Endodermal cell (in vitro differentiated cells): ENCODE measurements around the gene CC2D1A. TPM values are rescaled to one million over a fixed set of nuclear protein-coding genes. Genes with fewer than 3 reads are reported as not detected.

Source experiments
- DNase-seq: peaks from one replicate; pipeline ENCODE4 v3.0.0-alpha.2; 2017
- H3K27ac ChIP-seq: 2 replicates; pipeline ENCODE4 v1.5.1; 2013; ENCODE audit warnings: mild to moderate bottlenecking, low read depth, low read length, moderate library complexity
- H3K27me3 ChIP-seq: 2 replicates; pipeline ENCODE4 v1.6.1; 2013; ENCODE audit warnings: mild to moderate bottlenecking, low read length, moderate library complexity; ENCODE audit not compliant: insufficient read depth, control insufficient read depth, poor library complexity, severe bottlenecking
- H3K36me3 ChIP-seq: 2 replicates; pipeline ENCODE4 v1.7.0; 2013; ENCODE audit warnings: mild to moderate bottlenecking, low read length, moderate library complexity; ENCODE audit not compliant: control insufficient read depth, insufficient read depth
- H3K4me1 ChIP-seq: one replicate; pipeline ENCODE4 v1.7.0; 2013; ENCODE audit warnings: low read length; ENCODE audit not compliant: control insufficient read depth, insufficient read depth
- H3K4me3 ChIP-seq: 2 replicates; pipeline ENCODE4 v1.5.1; 2013; ENCODE audit warnings: mild to moderate bottlenecking, low read length, moderate library complexity
- H3K9ac ChIP-seq: 2 replicates; pipeline ENCODE4 v1.6.1; 2013; ENCODE audit warnings: mild to moderate bottlenecking, low read length, moderate library complexity; ENCODE audit not compliant: poor library complexity, severe bottlenecking; ENCODE audit errors: extremely low read depth
- H3K9me3 ChIP-seq: 2 replicates; pipeline ENCODE4 v1.6.1; 2013; ENCODE audit warnings: mild to moderate bottlenecking, low read length, moderate library complexity; ENCODE audit not compliant: control insufficient read depth
- H3K27ac Mint-ChIP-seq: 2 replicates; pipeline ENCODE4 v1.8.0; 2020; ENCODE audit warnings: mixed read lengths
- H3K27me3 Mint-ChIP-seq: 2 replicates; pipeline ENCODE4 v1.8.0; 2021; ENCODE audit warnings: mild to moderate bottlenecking, mixed read lengths; ENCODE audit not compliant: insufficient read depth
- H3K36me3 Mint-ChIP-seq: 2 replicates; pipeline ENCODE4 v1.8.0; 2020; ENCODE audit warnings: low read depth, mixed read lengths
- H3K4me1 Mint-ChIP-seq: 2 replicates; pipeline ENCODE4 v1.8.0; 2020; ENCODE audit warnings: mixed read lengths
- H3K4me3 Mint-ChIP-seq: 2 replicates; pipeline ENCODE4 v1.8.0; 2020; ENCODE audit warnings: mild to moderate bottlenecking, moderate library complexity, mixed read lengths
- H3K9me3 Mint-ChIP-seq: 2 replicates; pipeline ENCODE4 v1.8.0; 2020; ENCODE audit warnings: mild to moderate bottlenecking, mixed read lengths
- CTCF ChIP-seq: fragments of 200-600 bp; sonication (generic); conservative IDR thresholded peaks from 2 replicates; pipeline ENCODE4 v1.5.0; 2021; ENCODE audit warnings: antibody characterized with exemption, mild to moderate bottlenecking
- WGBS, 2 experiments: methylation state at CpG; one replicate each; pipeline versions ENCODE4 v1.1.5 to v1.1.7; 2013; ENCODE audit warnings: missing lambda C conversion rate in 2 of 2, mixed read lengths in 1 of 2; ENCODE audit not compliant: insufficient coverage in 1 of 2, insufficient read length in 1 of 2; 5-methylcytosine and 5-hydroxymethylcytosine counted together
- total RNA-seq, 2 donors: library from RNA; stranded (reverse); fragmentation: NEBNext Ultra II Directional in 1 of 2; extraction: Animal tissue kit (Norgen Biotek cat#: 25700) in 1 of 2; gene quantifications; 2 replicates in 1 of 2; 3 replicates in 1 of 2; pipeline ENCODE4 v1.2.1, GENCODE V29; 2021

The CC2D1A gene
- total RNA-seq, 2 donors from 2014 or later: 45.1 to 55.9 TPM

- H3K27ac ChIP-seq: no peak overlapping the region
- no peak for TF ChIP-seq CTCF
- peak; percentile 94 for DNase-seq
Observed at GRCh38 chr19:13974073-13974472, 68.1 kb downstream of the CC2D1A start.

GRCh38 chr19:13975870-13976269 lies 69.9 kb downstream of the CC2D1A start:
- DNase-seq: no peak
- Mint-ChIP-seq H3K4me1 (peaks cover 10% of the 10 kb centered on the region), H3K4me3 (no peak overlapping the region), H3K36me3 (peaks cover 43% of the 10 kb centered on the region), H3K9me3 (no peaks in the 10 kb centered on the region), H3K27me3 (no peaks in the 10 kb centered on the region), H3K27ac (no peak overlapping the region)
- Histone ChIP-seq H3K4me1 (no peaks in the 10 kb centered on the region), H3K36me3 (peaks cover 15% of the 10 kb centered on the region), H3K27ac (no peak overlapping the region), H3K27me3 (no peaks in the 10 kb centered on the region), H3K9ac (no peak overlapping the region), H3K4me3 (no peak overlapping the region), H3K9me3 (no peaks in the 10 kb centered on the region)
- WGBS, 2 experiments: 91 to 98% methylated on average over 11 of the region's 11 CpGs
- TF ChIP-seq CTCF: no peak

More at GRCh38 chr19:13974073-13974472, 68.1 kb downstream of the CC2D1A start:
- H3K27me3 Mint-ChIP-seq: no peaks in the 10 kb centered on the region
- H3K4me1 Mint-ChIP-seq: peaks cover 10% of the 10 kb centered on the region
- Histone ChIP-seq H3K9me3 (no peaks in the 10 kb centered on the region), H3K36me3 (peaks cover 26% of the 10 kb centered on the region), H3K9ac (no peak overlapping the region), H3K4me3 (no peak overlapping the region), H3K27me3 (no peaks in the 10 kb centered on the region), H3K4me1 (no peaks in the 10 kb centered on the region)
- H3K4me3 Mint-ChIP-seq: no peak overlapping the region
- no peaks in the 10 kb centered on the region for H3K9me3 Mint-ChIP-seq
- H3K27ac Mint-ChIP-seq: peak overlapping the region; percentile 77
- peaks cover 53% of the 10 kb centered on the region for H3K36me3 Mint-ChIP-seq
- 31 to 44% methylated on average over 9 to 12 of the region's 12 CpGs for WGBS, 2 experiments

GRCh38 chr19:13976446-13976845 lies 70.4 kb downstream of the CC2D1A start:
- Histone ChIP-seq H3K27ac (no peak overlapping the region), H3K36me3 (peaks cover 15% of the 10 kb centered on the region), H3K4me1 (no peaks in the 10 kb centered on the region), H3K27me3 (no peaks in the 10 kb centered on the region), H3K4me3 (no peak overlapping the region), H3K9ac (no peak overlapping the region), H3K9me3 (no peaks in the 10 kb centered on the region)
- no peak for DNase-seq
- Mint-ChIP-seq H3K4me1 (peaks cover 10% of the 10 kb centered on the region), H3K27ac (no peak overlapping the region), H3K36me3 (peaks cover 39% of the 10 kb centered on the region), H3K4me3 (no peak overlapping the region), H3K9me3 (no peaks in the 10 kb centered on the region), H3K27me3 (no peaks in the 10 kb centered on the region)
- WGBS, 2 experiments: 91 to 95% methylated on average over 9 to 12 of the region's 12 CpGs
- TF ChIP-seq CTCF: no peak
